Lung (tissue), 12 donors: ENCODE measurements around the gene UIMC1. TPM values are rescaled to one million over a fixed set of nuclear protein-coding genes. Genes with fewer than 3 reads are reported as not detected.

Experiments
- ATAC-seq: fragments of 200-7000 bp; cut with Tn5 transposase; one replicate; pipeline ENCODE4 v1.9.1; 2020; ENCODE audit warnings: moderate number of reproducible peaks; ENCODE audit not compliant: insufficient read depth, low FRiP score
- DNase-seq, 3 donors: peaks; one replicate each; pipeline ENCODE4 v3.0.0-alpha.2; 2013 to 2017
- H3K27ac ChIP-seq, 2 donors: one replicate each; pipeline ENCODE4 v1.5.1; 2013; ENCODE audit warnings: mild to moderate bottlenecking in 2 of 2, moderate library complexity in 2 of 2, control low read depth in 1 of 2, inconsistent platforms in 1 of 2, low read depth in 1 of 2, low read length in 1 of 2
- H3K27me3 ChIP-seq, 3 donors: one replicate each; pipeline ENCODE4 v1.5.1; 2013; ENCODE audit warnings: low read length in 2 of 3; ENCODE audit not compliant: control insufficient read depth in 3 of 3, insufficient read depth in 3 of 3
- H3K36me3 ChIP-seq, 4 donors: one replicate each; pipeline ENCODE4 v1.5.1; 2013; ENCODE audit warnings: low read length in 4 of 4, mild to moderate bottlenecking in 1 of 4, moderate library complexity in 1 of 4; ENCODE audit not compliant: control insufficient read depth in 4 of 4, insufficient read depth in 4 of 4
- H3K4me1 ChIP-seq, 5 donors: one replicate each; pipeline ENCODE4 v1.5.1; 2013; ENCODE audit warnings: low read length in 5 of 5, mild to moderate bottlenecking in 2 of 5, moderate library complexity in 1 of 5; ENCODE audit not compliant: control insufficient read depth in 5 of 5, insufficient read depth in 5 of 5
- H3K4me3 ChIP-seq: one replicate; pipeline ENCODE4 v1.5.1; 2013; ENCODE audit warnings: mild to moderate bottlenecking, control low read depth, moderate library complexity
- H3K9ac ChIP-seq, 2 donors: one replicate each; pipeline ENCODE4 v1.5.1; 2013; ENCODE audit warnings: low read length in 2 of 2, control low read depth in 1 of 2; ENCODE audit not compliant: insufficient read depth in 1 of 2
- H3K9me3 ChIP-seq, 4 donors: one replicate each; pipeline ENCODE4 v1.5.1; 2013; ENCODE audit warnings: low read length in 3 of 4, mild to moderate bottlenecking in 1 of 4, moderate library complexity in 1 of 4; ENCODE audit not compliant: control insufficient read depth in 4 of 4, insufficient read depth in 3 of 4
- WGBS, 2 donors: extraction: QIAGEN DNeasy Blood & Tissue Kit; methylation state at CpG; one replicate each; pipeline ENCODE4 v1.1.7; 2013; 5-methylcytosine and 5-hydroxymethylcytosine counted together
- polyA plus RNA-seq, 2 donors: library from polyadenylated mRNA; stranded (reverse); fragments of 200-250 nt; gene quantifications; one replicate each; pipeline ENCODE4 v1.2.1, GENCODE V29; 2013
- total RNA-seq, 2 donors: library from RNA; depleted of rRNA in 1 of 2; stranded (reverse); fragments of >200 nt in 1 of 2; gene quantifications; one replicate each; pipeline ENCODE4 v1.2.1, GENCODE V29; 2014 to 2021
- TF ChIP-seq, protein P1 (sequence below): IDR thresholded peaks from 2 replicates; pipeline ENCODE4 v1.5.1; 2012; ENCODE audit warnings: mild to moderate bottlenecking; ENCODE audit errors: control extremely low read depth, extremely low read depth
- donor health status: control.
- donor health status: control.
- donor health status: Bipolar disorder and iron deficiency.
- donor health status: healthy.
- donor health status: DM: yes; HTN: yes; CAD: no.

The UIMC1 gene
- total and polyA plus RNA-seq, 4 donors: 21.6 to 50.8 (median 27.9) TPM

DNA sequence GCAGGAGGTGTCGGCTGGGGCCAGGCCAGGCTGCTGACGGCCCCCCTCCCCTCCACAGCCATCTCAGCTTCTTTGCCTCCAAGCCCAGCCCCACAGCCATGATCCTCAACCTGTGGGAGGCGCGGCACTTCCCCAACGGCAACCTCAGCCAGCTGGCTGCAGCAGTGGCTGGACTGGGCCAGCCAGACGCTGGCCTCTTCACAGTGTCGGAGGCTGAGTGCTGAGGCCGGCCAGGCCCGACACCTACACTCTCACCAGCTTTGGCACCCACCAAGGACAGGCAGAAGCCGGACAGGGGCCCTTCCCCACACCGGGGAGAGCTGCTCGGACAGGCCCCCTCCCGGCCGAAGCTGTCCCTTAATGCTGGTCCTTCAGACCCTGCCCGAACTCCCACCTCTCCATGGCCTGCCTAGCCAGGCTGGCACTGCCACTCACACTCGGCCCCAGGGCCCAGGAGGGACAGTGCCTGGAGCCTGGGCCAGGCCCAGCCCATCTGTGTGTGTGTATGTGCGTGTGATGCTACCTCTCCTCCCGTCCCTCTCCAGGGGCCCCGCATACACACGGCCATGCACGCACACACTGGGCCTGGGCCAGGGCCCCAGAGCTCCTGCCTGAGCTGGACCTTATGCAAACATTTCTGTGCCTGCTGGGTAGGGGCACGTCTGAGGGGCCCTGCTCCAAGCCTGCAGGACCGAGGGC lies 126.8 kb downstream of the UIMC1 start:
- ATAC-seq (no peak), DNase-seq (peak in 1 of 3 donors; percentile 25)
- TF ChIP-seq, protein P1, sequence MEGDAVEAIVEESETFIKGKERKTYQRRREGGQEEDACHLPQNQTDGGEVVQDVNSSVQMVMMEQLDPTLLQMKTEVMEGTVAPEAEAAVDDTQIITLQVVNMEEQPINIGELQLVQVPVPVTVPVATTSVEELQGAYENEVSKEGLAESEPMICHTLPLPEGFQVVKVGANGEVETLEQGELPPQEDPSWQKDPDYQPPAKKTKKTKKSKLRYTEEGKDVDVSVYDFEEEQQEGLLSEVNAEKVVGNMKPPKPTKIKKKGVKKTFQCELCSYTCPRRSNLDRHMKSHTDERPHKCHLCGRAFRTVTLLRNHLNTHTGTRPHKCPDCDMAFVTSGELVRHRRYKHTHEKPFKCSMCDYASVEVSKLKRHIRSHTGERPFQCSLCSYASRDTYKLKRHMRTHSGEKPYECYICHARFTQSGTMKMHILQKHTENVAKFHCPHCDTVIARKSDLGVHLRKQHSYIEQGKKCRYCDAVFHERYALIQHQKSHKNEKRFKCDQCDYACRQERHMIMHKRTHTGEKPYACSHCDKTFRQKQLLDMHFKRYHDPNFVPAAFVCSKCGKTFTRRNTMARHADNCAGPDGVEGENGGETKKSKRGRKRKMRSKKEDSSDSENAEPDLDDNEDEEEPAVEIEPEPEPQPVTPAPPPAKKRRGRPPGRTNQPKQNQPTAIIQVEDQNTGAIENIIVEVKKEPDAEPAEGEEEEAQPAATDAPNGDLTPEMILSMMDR: no peak
- H3K9ac ChIP-seq: no peak overlapping the region
- 71 to 74% methylated on average over 20 to 23 of the region's 23 CpGs for WGBS, 2 donors
- peaks cover 5 to 20% (median 7%) of the 10 kb centered on the region in 3 donors for H3K27me3 ChIP-seq
- no peak overlapping the region for H3K4me3 ChIP-seq
- H3K36me3 ChIP-seq: no peaks in the 10 kb centered on the region
- H3K9me3 ChIP-seq: no peaks in the 10 kb centered on the region
- H3K27ac ChIP-seq: no peak overlapping the region
- peaks cover 0 to 4% (median 0%) of the 10 kb centered on the region in 5 donors for H3K4me1 ChIP-seq

GRCh38 chr5:176878906-176879662 lies 127.5 kb downstream of the UIMC1 start:
- Histone ChIP-seq H3K27ac (no peak overlapping the region), H3K9me3 (peaks cover 0 to under 1% (median 0%) of the 10 kb centered on the region in 4 donors), H3K36me3 (no peaks in the 10 kb centered on the region), H3K9ac (no peak overlapping the region), H3K4me1 (peaks cover 0 to 4% (median 0%) of the 10 kb centered on the region in 5 donors), H3K27me3 (peaks cover 5 to 24% (median 7%) of the 10 kb centered on the region in 3 donors), H3K4me3 (no peak overlapping the region)
- no peak for ATAC-seq
- WGBS, 2 donors: 87 to 88% methylated on average over 20 to 23 of the region's 23 CpGs
- TF ChIP-seq, protein P1: no peak
- no peak for DNase-seq

GRCh38 chr5:176878463-176878862 lies 128.1 kb downstream of the UIMC1 start:
- H3K27me3 ChIP-seq: peaks cover 5 to 24% (median 7%) of the 10 kb centered on the region in 3 donors
- H3K9me3 ChIP-seq: peaks cover 0 to 2% (median 0%) of the 10 kb centered on the region in 4 donors
- WGBS, 2 donors: 84 to 93% methylated on average over 12 of the region's 12 CpGs
- peaks cover 0 to 4% (median 0%) of the 10 kb centered on the region in 5 donors for H3K4me1 ChIP-seq
- no peak for DNase-seq
- H3K27ac ChIP-seq: no peak overlapping the region
- no peak for ATAC-seq
- TF ChIP-seq, protein P1: no peak
- no peak overlapping the region for H3K9ac ChIP-seq
- no peak overlapping the region for H3K4me3 ChIP-seq
- H3K36me3 ChIP-seq: no peaks in the 10 kb centered on the region
